H1 (cell line): Measurements from ENCODE around the gene UGT1A9. TPM values are rescaled to one million over a fixed set of nuclear protein-coding genes. Genes with fewer than 3 reads are reported as not detected.

Experiments
- GABPA ChIP-seq: IDR thresholded peaks from 2 replicates; pipeline ENCODE4 v1.6.1; 2011; ENCODE audit warnings: mild to moderate bottlenecking, low read length, moderate library complexity, borderline replicate concordance; ENCODE audit not compliant: insufficient read depth
- RBBP5 ChIP-seq: IDR thresholded peaks from 2 replicates; pipeline ENCODE4 v1.7.1; 2012; ENCODE audit warnings: low read depth, mild to moderate bottlenecking, inconsistent platforms, low read length, moderate library complexity, borderline replicate concordance
- polyA plus RNA-seq, 7 experiments: library from polyadenylated mRNA; depleted of rRNA in 3 of 7; stranded (reverse) in 5 of 7; unstranded in 2 of 7; fragments of >200 nt in 5 of 7; fragments of 200-250 nt in 2 of 7; gene quantifications; 1 replicate in 5 of 7; 2 replicates in 1 of 7; 4 replicates in 1 of 7; pipeline versions ENCODE4 v1.2.1 to v1.2.3, GENCODE V29; 2011 to 2013; ENCODE audit warnings: missing spikeins in 2 of 7, mixed read lengths in 2 of 7
- total RNA-seq: library from RNA; stranded (reverse); fragmentation: NEBNext Ultra II Directional; extraction: Animal tissue kit (Norgen Biotek cat#: 25700); gene quantifications from 2 replicates; pipeline ENCODE4 v1.2.1, GENCODE V29; 2021

The UGT1A9 gene
- total and polyA plus RNA-seq, 2 of the 8 experiments (the other 6 are each of a cell fraction or from before 2014, with no cell fraction given), result not detected

DNA sequence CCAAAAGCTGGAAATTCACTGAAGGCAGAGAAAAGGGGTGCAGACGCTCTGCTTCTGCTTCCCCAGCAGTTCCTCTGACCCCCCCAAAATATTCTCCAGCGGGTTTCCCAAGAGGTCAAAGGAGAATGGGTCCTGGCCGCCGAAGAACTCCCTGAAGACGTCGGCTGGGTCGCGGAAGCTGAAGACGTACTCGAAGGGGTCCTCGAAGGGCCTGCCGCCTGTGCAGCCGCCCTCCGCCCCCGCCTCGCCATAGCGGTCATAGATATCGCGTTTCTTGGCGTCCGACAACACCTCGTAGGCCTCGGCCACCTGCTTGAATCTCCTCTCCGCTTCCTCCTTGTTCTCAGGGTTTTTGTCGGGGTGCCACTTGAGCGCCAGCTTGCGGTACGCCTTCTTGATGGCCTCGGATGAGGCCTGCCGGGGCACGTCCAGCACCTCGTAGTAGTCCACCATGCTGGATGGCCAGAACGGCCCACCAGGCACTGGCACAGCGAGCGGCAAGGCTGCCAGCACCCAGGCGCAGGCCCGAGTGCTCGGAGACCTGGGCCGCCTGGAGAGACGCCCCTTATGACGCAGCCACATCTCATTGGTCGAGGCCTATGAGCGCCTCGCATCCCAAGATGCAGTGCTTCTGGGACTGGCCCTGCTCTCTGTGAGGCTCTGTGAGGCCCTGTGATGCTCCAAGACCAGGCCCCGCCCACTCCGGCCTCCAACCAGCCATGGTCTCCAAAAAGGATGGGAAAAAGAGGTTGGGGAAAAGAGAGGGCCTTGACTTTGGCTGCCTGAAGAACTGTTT, 72.0 kb downstream of the UGT1A9 start (continued):
- TF ChIP-seq RBBP5 (no peak), GABPA (no peak)
